ENCODE measurements around the gene PDE2A. TPM values are rescaled to one million over a fixed set of nuclear protein-coding genes. Genes with fewer than 3 reads are reported as not detected.
A peak's percentile ranks its signal among the peaks of the same experiment; 100 is the strongest.

PDE2A gene
- total RNA-seq, 2 experiments from 2014 or later, result 4.0 to 4.5 TPM

- H3K27ac Mint-ChIP-seq, result no peak overlapping the region
- Histone ChIP-seq H3K4me3 (ENCODE audit: low read length) (no peak overlapping the region), H3K4me1 (ENCODE audit: insufficient read depth, low read length) (peaks cover 19% of the 10 kb centered on the region), H3K9me3 (ENCODE audit: control insufficient read depth in 1 of 2, insufficient read depth in 1 of 2, low read length in 2 of 2) (no peaks in the 10 kb centered on the region), H3K36me3 (ENCODE audit: insufficient read depth, low read length) (no peaks in the 10 kb centered on the region), H3K27me3 (ENCODE audit: control insufficient read depth in 1 of 2, insufficient read depth in 2 of 2, low read length in 2 of 2) (no peaks in the 10 kb centered on the region), H3K27ac (ENCODE audit: low read depth in 1 of 2, low read length in 2 of 2) (no peak overlapping the region)
- no peaks in the 10 kb centered on the region for H3K9me3 Mint-ChIP-seq
- H3K4me3 Mint-ChIP-seq, result no peak overlapping the region
- POLR2A ChIA-PET, result no interaction called here
- peaks cover 15% of the 10 kb centered on the region for H3K4me1 Mint-ChIP-seq (ENCODE audit: low read depth)
- peaks cover 3% of the 10 kb centered on the region for H3K27me3 Mint-ChIP-seq
- peak; percentile 54 for ATAC-seq (ENCODE audit: poor library complexity)
- intact Hi-C loops (cut with DNase I, micrococcal nuclease), result no loop called here
- H3K36me3 Mint-ChIP-seq (ENCODE audit: low read depth), result no peaks in the 10 kb centered on the region
- peak in 2 of 14 experiments; percentile 19 to 45 for DNase-seq
- CTCF ChIA-PET, result no interaction called here
- TF ChIP-seq CTCF (IDR thresholded peaks at IDR 0.05), result no peak
These were observed 53.1 kb downstream of the PDE2A start for GRCh38 chr11:72621008-72621610.

GRCh38 chr11:72618803-72619202 lies 55.4 kb downstream of the PDE2A start:
- CTCF ChIA-PET, result no interaction called here
- Histone ChIP-seq H3K4me3 (ENCODE audit: low read length) (no peak overlapping the region), H3K27ac (ENCODE audit: low read depth in 1 of 2, low read length in 2 of 2) (no peak overlapping the region), H3K9me3 (ENCODE audit: control insufficient read depth in 1 of 2, insufficient read depth in 1 of 2, low read length in 2 of 2) (no peaks in the 10 kb centered on the region), H3K27me3 (ENCODE audit: control insufficient read depth in 1 of 2, insufficient read depth in 2 of 2, low read length in 2 of 2) (peaks cover 0 to 7% of the 10 kb centered on the region in 2 experiments), H3K36me3 (ENCODE audit: insufficient read depth, low read length) (no peaks in the 10 kb centered on the region), H3K4me1 (ENCODE audit: insufficient read depth, low read length) (peaks cover 27% of the 10 kb centered on the region)
- Mint-ChIP-seq H3K4me3 (no peak overlapping the region), H3K4me1 (ENCODE audit: low read depth) (peaks cover 20% of the 10 kb centered on the region), H3K27me3 (peaks cover 10% of the 10 kb centered on the region), H3K9me3 (no peaks in the 10 kb centered on the region), H3K27ac (no peak overlapping the region), H3K36me3 (ENCODE audit: low read depth) (no peaks in the 10 kb centered on the region)
- no peak for DNase-seq
- POLR2A ChIA-PET, result no interaction called here
- intact Hi-C loops (cut with DNase I, micrococcal nuclease), result no loop called here
- TF ChIP-seq CTCF (IDR thresholded peaks at IDR 0.05), result no peak
- ATAC-seq (ENCODE audit: poor library complexity), result no peak

- ATAC-seq (ENCODE audit: poor library complexity), result no peak
- CTCF ChIA-PET, result no interaction called here
These were observed 57.0 kb downstream of the PDE2A start for GRCh38 chr11:72617080-72617762.

More at GRCh38 chr11:72617080-72617762, 57.0 kb downstream of the PDE2A start:
- H3K27me3 Mint-ChIP-seq, result peaks cover 20% of the 10 kb centered on the region
- DNase-seq, result no peak
- H3K4me3 Mint-ChIP-seq, result no peak overlapping the region
- no peaks in the 10 kb centered on the region for H3K9me3 ChIP-seq (ENCODE audit: control insufficient read depth in 1 of 2, insufficient read depth in 1 of 2, low read length in 2 of 2)
- no peaks in the 10 kb centered on the region for H3K36me3 ChIP-seq (ENCODE audit: insufficient read depth, low read length)
- H3K4me1 Mint-ChIP-seq (ENCODE audit: low read depth), result peaks cover 25% of the 10 kb centered on the region
- intact Hi-C loops (cut with DNase I, micrococcal nuclease), result no loop called here
- no peaks in the 10 kb centered on the region for H3K9me3 Mint-ChIP-seq
- H3K36me3 Mint-ChIP-seq (ENCODE audit: low read depth), result no peaks in the 10 kb centered on the region
- peaks cover 31% of the 10 kb centered on the region for H3K4me1 ChIP-seq (ENCODE audit: insufficient read depth, low read length)
- POLR2A ChIA-PET, result no interaction called here
- no peak overlapping the region for H3K27ac Mint-ChIP-seq
- H3K4me3 ChIP-seq (ENCODE audit: low read length), result no peak overlapping the region
- no peak for TF ChIP-seq CTCF (IDR thresholded peaks at IDR 0.05)
- peaks cover 0 to 10% of the 10 kb centered on the region in 2 experiments for H3K27me3 ChIP-seq (ENCODE audit: control insufficient read depth in 1 of 2, insufficient read depth in 2 of 2, low read length in 2 of 2)
- H3K27ac ChIP-seq (ENCODE audit: low read depth in 1 of 2, low read length in 2 of 2), result no peak overlapping the region

All from CD4-positive, alpha-beta T cell (primary cell).